Omental fat pad (tissue), 4 donors: ENCODE measurements around the gene BICD1. TPM values are rescaled to one million over a fixed set of nuclear protein-coding genes. Genes with fewer than 3 reads are reported as not detected.

Experiments used
- ATAC-seq: fragments of 150-250 bp; one replicate; pipeline ENCODE4 v1.9.1; 2016; ENCODE audit warnings: mild to moderate bottlenecking, moderate library complexity; ENCODE audit not compliant: low FRiP score
- DNase-seq: peaks from one replicate; pipeline ENCODE4 v3.0.0-alpha.2; 2019; ENCODE audit warnings: low spot score
- small RNA-seq: library from RNA; depleted of rRNA; stranded (forward); fragments of <200 nt; gene quantifications from one replicate; pipeline ENCODE3, GENCODE V24; 2016
- total RNA-seq, 4 donors: library from RNA; depleted of rRNA; stranded (reverse); fragments of >200 nt; gene quantifications; one replicate each; pipeline ENCODE4 v1.1.0, GENCODE V29; 2016
- TF ChIP-seq, protein P1 (sequence below), 3 donors: fragments of 450-650 bp; IDR thresholded peaks; one replicate each; pipeline ENCODE4 v1.5.1; 2016 to 2017; ENCODE audit warnings: antibody characterized with exemption in 3 of 3, mild to moderate bottlenecking in 3 of 3, moderate library complexity in 2 of 3

The BICD1 gene
- total RNA-seq, 4 donors from 2014 or later, result 8.0 to 19.2 (median 9.1) TPM

DNA sequence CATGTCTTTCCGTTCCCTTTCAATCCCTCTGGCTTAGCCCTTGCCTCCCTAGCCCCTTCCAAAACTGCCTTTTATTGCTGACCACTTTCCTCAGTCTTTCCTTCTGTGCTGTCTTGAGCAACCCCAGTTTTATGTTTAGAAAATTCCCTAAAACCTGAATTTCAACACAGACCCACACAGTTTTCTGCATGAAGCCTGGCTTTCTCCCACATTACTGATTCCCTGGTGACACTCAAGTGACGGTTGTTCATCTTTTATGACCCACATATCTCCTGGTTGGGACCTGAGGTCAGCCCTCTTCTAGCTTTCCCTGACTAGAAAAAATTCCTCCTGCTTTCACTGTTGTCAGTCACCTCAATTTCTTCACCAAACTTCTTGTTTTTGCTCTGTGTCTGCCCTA lies 313.7 kb downstream of the BICD1 start:
- DNase-seq, result no peak
- TF ChIP-seq, protein P1, sequence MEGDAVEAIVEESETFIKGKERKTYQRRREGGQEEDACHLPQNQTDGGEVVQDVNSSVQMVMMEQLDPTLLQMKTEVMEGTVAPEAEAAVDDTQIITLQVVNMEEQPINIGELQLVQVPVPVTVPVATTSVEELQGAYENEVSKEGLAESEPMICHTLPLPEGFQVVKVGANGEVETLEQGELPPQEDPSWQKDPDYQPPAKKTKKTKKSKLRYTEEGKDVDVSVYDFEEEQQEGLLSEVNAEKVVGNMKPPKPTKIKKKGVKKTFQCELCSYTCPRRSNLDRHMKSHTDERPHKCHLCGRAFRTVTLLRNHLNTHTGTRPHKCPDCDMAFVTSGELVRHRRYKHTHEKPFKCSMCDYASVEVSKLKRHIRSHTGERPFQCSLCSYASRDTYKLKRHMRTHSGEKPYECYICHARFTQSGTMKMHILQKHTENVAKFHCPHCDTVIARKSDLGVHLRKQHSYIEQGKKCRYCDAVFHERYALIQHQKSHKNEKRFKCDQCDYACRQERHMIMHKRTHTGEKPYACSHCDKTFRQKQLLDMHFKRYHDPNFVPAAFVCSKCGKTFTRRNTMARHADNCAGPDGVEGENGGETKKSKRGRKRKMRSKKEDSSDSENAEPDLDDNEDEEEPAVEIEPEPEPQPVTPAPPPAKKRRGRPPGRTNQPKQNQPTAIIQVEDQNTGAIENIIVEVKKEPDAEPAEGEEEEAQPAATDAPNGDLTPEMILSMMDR (IDR thresholded peaks at IDR 0.05), result no peak
- ATAC-seq, result no peak

DNA sequence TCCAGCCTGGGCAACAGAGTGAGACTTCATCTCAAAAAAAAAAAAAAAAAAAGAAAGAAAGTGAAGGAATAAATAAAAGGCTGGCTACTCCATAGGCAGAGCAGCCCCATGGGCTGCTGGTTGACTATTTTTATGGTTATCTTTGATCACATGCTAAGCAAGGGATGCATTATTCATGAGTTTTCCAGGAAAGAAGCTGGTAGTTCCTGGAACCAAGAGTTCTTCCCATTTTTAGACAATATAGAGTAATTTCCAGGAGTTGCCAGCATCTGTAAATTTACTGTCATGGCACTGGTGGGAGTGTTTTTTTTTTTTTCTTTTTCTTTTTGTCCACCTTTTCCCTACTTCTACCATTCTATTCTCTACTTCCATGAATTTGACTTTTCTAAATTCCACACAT lies 316.9 kb downstream of the BICD1 start:
- TF ChIP-seq, protein P1 (IDR thresholded peaks at IDR 0.05), result no peak
- ATAC-seq, result no peak
- DNase-seq, result no peak

DNA sequence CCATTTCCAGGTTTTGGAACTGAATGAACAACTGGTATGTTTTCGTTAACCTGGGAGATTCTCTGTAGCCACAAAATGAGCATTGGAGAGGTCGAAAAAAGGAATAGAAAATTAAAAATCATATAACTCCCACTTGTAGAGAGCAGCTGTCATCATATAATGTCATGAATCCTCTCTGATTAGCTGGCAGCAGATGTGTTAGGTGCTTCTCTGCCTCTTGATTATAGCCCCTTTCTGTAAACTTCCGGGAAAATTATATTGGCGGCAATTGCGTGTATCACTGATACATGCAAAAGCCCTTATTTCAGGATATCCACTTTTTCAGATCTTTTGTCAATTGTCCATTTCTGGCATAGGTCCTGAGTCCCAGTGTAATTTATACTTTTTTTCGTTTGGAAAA lies 324.4 kb downstream of the BICD1 start:
- TF ChIP-seq, protein P1 (IDR thresholded peaks at IDR 0.05), result no peak
- DNase-seq, result no peak
- ATAC-seq, result no peak

Small RNA genes lying within 50 kb of the gene (small RNA-seq; reads per million reads assigned to genes)
- gene AC048344.2 (not detected), gene AC048344.3 (not detected), gene RF00019 (not detected)

Other genes with a start within 250 kb of the BICD1 start
- gene RESF1, start 147.4 kb upstream of the BICD1 start, total RNA-seq, result 100 to 1,000 TPM in 1 of 4 donors, 10 to 100 TPM in 3; 62.4 to 145 (median 71.0) TPM